HEK293 (cell line): ENCODE data around the gene CPHXL.

Experiments used
- PRDM1 ChIP-seq: fragments of 450-650 bp; formaldehyde crosslinking; IDR thresholded peaks from 2 replicates; pipeline ENCODE4; 2016; ENCODE audit warnings: missing biosample characterization, missing genetic modification characterization
- YY1 ChIP-seq: fragments of 450-650 bp; formaldehyde crosslinking; IDR thresholded peaks from 2 replicates; pipeline ENCODE4 v1.5.1; 2018; ENCODE audit warnings: missing biosample characterization, missing genetic modification characterization
- TF ChIP-seq, protein P1 (sequence below): fragments of 450-650 bp; formaldehyde crosslinking; IDR thresholded peaks from 2 replicates; pipeline ENCODE4 v1.5.1; 2017; ENCODE audit warnings: missing biosample characterization, missing genetic modification characterization
- TF ChIP-seq, protein P2 (sequence below): fragments of 450-650 bp; formaldehyde crosslinking; IDR thresholded peaks from 2 replicates; pipeline ENCODE4 v1.5.1; 2016; ENCODE audit warnings: missing biosample characterization, missing genetic modification characterization, low read depth

GRCh38 chr16:75726390-75726789 is at the start of gene CPHXL:
- TF ChIP-seq PRDM1 (tag by site-specific recombination) (no peak), YY1 (tag by site-specific recombination) (no peak)
- TF ChIP-seq, protein P1, sequence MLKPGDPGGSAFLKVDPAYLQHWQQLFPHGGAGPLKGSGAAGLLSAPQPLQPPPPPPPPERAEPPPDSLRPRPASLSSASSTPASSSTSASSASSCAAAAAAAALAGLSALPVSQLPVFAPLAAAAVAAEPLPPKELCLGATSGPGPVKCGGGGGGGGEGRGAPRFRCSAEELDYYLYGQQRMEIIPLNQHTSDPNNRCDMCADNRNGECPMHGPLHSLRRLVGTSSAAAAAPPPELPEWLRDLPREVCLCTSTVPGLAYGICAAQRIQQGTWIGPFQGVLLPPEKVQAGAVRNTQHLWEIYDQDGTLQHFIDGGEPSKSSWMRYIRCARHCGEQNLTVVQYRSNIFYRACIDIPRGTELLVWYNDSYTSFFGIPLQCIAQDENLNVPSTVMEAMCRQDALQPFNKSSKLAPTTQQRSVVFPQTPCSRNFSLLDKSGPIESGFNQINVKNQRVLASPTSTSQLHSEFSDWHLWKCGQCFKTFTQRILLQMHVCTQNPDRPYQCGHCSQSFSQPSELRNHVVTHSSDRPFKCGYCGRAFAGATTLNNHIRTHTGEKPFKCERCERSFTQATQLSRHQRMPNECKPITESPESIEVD (tag by site-specific recombination) = no peak
- TF ChIP-seq, protein P2, sequence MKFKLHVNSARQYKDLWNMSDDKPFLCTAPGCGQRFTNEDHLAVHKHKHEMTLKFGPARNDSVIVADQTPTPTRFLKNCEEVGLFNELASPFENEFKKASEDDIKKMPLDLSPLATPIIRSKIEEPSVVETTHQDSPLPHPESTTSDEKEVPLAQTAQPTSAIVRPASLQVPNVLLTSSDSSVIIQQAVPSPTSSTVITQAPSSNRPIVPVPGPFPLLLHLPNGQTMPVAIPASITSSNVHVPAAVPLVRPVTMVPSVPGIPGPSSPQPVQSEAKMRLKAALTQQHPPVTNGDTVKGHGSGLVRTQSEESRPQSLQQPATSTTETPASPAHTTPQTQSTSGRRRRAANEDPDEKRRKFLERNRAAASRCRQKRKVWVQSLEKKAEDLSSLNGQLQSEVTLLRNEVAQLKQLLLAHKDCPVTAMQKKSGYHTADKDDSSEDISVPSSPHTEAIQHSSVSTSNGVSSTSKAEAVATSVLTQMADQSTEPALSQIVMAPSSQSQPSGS (tag by site-specific recombination) = no peak
